HG03520 (cell line): Measurements from ENCODE around the gene URI1.
"Not testable (repeated sequence)": the region's sequence is repeated elsewhere in the genome, so short reads cannot be mapped to it uniquely, and the experiment has no call there.

Experiments
- ATAC-seq: cut with Tn5 transposase; IDR thresholded peaks from one replicate; pipeline ENCODE4 v1.9.1; 2021; ENCODE audit warnings: mild to moderate bottlenecking, moderate library complexity; ENCODE audit not compliant: unreplicated experiment

URI1 gene

DNA sequence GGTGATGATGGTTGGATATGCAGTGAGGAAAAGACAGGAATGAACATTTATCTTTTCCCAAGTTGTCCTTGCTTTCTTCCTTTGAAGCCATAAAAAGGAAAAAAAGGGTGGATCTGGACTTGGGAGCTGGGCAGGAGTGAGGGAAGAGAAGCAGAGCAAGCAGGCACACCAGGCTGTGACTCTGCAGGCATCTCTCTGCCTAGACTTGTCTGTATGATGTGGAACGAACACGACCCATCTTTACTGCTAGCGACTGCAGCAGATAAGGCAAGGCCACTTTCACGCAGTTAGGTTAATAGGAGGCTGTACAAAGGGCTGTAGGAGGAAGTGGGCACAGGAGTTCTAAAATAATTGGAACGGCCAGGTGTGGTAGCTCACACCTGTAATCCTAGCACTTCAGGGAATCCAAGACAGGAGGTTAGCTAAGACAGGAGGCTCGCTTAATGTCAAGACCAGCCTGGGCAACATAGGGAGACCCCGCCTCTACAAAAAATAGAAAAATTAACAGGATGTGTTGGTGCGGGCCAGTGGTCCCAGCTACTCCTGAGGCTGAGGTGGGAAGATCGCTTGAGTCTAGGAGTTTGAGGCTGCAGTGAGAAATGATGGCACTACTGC lies 961 bp upstream of the URI1 start:
- no peak for ATAC-seq

- ATAC-seq = peak; percentile 72
Measured at GRCh38 chr19:29942404-29943261, 594 bp downstream of the URI1 start.

DNA sequence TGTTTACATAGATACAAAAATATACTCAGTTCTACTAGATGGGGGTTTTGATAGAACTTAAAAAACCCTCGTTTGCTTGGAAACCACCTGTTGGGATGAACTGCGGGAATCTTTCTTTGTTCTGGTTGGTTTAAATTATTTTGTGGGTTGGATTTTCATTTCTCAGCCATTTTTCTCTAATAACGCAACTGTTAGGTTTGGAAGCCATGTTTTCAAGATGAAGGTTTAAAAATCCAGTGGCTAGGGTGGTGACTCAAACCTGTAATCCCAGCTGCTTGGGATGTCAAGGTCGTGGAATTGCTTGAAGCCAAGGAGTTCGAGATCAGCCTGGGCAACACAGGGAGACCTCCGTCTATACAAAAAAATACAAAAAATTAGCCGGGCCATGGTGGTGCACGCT lies 1.6 kb downstream of the URI1 start:
- no peak for ATAC-seq

GRCh38 chr19:29944390-29945012 lies 2.5 kb downstream of the URI1 start:
- no peak for ATAC-seq

DNA sequence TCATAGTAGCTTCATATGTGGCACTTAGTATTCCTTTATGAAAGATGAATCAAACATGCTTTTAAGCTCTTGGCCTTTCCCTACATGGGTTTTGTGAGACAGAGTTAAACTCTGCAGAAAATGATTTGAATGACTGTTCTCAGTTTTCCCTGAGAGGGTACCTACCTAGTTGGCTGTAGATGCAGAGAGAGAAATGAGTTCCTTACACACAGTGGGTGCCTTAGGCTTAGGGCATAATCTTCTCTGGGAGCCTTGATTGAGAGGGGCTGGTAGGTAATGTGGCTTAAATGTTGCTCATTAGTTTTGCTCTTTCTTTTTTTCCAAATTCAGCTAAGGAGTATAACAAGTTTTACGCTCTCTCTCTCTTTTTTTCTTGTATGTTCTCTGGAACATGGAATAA lies 3.0 kb downstream of the URI1 start:
- ATAC-seq = no peak

DNA sequence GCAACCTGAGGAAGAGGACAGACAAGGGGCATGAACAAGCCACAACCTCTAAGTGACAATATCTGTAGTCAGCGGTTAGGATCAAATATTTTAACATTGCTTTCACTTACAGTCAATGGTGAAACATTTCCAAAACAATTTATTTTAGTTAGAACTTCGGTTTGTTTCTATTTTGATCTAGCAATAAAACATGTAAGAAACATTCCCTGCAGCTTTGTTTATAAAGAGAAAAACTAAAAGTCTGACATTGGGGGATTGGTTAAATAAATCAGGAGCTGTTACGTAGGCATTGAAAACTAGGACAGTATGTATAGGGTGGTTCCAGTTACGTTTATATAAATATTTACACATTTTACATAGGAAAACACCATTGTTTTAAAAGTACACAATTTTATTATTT lies 3.4 kb downstream of the URI1 start:
- ATAC-seq = no peak

GRCh38 chr19:29946645-29947044 lies 4.6 kb downstream of the URI1 start:
- ATAC-seq = no peak

GRCh38 chr19:29947871-29948270 lies 5.8 kb downstream of the URI1 start:
- ATAC-seq = no peak

DNA sequence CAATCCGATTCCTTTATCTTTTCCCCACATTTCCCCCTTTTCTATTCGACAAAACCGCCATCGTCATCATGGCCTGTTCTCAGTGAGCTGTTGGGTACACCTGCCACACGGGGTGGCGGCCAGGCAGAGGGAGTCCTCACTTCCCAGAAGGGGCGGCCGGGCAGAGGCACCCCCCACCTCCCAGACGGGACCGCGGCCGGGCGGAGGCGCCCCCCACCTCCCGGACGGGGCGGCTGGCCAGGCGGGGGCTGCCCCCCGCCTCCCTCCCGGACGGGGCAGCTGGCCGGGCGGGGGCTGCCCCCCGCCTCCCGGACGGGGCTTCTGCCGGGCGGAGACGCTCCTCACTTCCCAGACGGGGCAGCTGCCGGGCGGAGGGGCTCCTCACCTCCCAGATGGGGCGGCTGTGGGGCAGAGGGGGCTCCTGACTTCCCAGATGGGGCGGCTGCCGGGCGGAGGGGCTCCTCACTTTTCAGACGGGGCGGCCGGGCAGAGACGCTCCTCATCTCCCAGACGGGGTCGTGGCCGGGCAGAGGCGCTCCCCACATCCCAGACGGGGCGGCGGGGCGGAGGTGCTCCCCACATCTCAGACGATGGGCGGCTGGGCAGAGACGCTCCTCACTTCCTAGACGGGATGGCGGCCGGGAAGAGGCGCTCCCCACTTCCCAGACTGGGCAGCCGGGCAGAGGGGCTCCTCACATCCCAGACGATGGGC lies 6.9 kb downstream of the URI1 start:
- not testable (repeated sequence) for ATAC-seq

DNA sequence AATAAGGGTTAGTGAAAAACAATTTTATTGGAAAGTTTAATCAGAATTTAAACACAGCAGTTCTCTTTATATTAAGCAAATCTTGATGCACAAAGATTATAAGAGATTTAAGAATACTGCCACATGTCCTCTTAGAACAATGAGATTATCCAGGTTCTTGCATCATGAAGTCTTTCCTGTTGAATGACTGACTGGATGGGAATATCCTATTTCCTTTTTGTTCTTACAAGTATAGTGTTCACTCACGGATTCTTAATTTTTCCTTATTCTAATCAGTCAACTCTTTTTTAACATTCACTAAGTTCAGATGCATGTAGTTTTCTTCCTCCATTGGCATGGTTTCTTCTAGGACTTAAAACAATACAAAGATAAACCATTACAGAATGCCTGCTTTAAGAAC lies 10.1 kb downstream of the URI1 start:
- ATAC-seq = no peak

- ATAC-seq = no peak
Measured at GRCh38 chr19:29952646-29953045, 10.6 kb downstream of the URI1 start.

GRCh38 chr19:29953352-29954247 lies 11.6 kb downstream of the URI1 start:
- no peak for ATAC-seq

DNA sequence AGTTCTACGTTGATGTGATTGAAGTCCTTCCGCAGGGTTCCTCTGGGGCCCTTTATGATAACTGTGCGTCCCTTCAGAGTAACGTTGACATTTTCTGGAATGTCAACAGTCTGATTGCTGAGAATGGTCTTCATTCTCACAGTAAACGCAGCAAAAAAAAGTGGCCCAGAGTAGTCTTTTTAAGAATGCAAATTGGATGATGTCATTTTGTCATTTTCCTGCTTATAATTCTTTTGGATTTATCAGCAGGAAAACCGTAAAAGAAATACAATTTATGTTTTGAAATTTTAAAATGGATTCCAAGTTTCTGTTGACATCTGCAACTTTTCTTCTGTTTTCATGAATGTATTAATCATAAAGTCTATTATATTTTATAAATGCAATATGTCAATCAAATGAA lies 14.8 kb downstream of the URI1 start:
- ATAC-seq = no peak

DNA sequence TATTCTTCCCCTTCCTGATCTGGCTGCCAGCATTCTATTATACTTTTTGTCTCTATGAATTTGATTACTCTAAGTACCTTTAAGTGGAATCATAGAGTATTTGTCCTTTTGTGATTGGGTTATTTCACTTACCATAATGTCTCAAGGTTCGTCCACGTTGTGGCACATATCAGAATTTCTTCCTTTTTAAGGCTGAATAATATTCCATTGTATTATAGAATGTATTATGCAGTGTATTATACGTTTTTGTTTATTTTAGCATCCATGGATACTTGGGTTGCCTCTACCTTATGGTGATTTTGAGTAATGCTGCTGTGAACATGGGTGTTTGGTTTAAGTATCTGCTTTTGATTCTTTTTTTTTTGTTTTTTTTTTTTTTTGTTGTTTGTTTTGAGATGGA lies 19.3 kb downstream of the URI1 start:
- ATAC-seq = no peak

GRCh38 chr19:29962793-29963192 lies 20.8 kb downstream of the URI1 start:
- ATAC-seq = no peak

DNA sequence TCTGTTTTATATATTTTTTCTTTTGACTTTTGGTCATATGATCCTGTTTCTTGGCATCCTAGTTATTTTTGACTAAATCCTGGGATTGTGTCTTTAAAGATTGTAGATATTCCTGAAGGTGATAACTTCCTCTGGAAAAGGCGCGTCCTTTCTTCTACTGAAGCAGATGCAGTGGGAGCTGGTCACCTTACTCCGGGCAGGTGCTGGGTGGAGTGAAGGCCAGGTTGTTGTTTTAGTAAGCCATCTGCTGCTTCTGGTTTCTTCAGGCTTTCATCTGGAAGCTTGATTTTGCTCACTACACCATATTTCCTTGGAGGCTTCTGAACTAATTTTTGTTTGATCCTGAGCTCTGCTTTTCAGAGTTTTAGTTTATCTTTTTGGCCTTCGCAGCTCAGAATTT lies 21.5 kb downstream of the URI1 start:
- no peak for ATAC-seq

GRCh38 chr19:29964171-29964570 lies 22.1 kb downstream of the URI1 start:
- ATAC-seq = no peak

DNA sequence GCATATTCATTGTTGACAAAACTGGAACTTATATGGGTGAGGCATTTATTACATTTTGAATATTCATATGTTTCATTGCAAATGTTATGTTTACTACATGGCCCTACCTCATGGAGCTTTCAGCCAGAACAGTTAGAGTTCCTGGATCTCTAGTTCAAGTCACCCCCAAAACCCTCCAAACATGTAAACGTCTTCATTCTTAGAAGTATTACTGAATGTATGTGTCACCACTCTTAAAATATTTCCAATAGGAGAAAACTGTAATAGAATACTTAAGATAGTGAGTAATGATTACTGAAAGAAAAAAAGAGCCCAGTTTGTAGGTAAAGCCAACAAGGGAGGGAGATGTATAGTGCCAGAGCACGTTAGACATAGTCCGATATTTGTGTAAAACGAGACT lies 23.5 kb downstream of the URI1 start:
- ATAC-seq = no peak

- ATAC-seq = not testable (repeated sequence)
Measured at GRCh38 chr19:29966142-29966541, 24.1 kb downstream of the URI1 start.

DNA sequence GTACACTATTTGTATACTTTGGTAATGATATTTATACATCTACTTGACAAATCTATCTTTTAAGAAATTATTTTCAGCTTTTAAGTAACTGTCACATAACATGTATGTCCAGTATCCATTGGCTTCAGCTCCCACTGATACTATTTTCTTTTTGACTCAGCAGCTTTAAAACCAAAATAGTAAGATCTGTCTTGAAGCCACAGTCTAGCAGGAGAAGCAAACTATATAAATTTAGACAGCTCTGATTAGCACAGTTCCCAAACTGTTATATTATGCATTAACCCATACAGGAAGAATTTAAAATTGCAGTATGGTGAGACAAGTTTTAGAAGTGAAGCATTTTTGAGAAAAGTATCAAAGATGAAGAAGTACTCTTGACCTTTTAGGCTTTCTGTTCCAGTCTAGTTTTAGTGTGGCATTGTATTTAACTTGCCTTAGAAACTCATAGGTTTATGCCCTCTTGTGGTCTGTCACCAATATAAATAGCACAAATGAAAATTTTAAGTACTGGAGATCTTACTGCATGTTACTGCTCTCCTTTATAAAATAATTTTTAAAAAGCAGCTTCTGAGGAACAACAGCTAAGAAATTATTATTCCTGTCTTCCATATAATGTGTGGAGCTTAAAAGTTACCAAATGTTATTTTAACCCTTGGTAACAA lies 24.7 kb downstream of the URI1 start:
- ATAC-seq = no peak
